ENCODE measurements around the gene EDDM3A. TPM values are rescaled to one million over a fixed set of nuclear protein-coding genes. Genes with fewer than 3 reads are reported as not detected.
"Not testable (repeated sequence)": the region's sequence is repeated elsewhere in the genome, so short reads cannot be mapped to it uniquely, and the experiment has no call there.

EDDM3A gene
- total and polyA plus RNA-seq, 2 of the 13 experiments (the other 11 are each of a cell fraction or from before 2014, with no cell fraction given) = not detected

GRCh38 chr14:20738292-20738691 lies 7.4 kb upstream of the EDDM3A start:
- H3K9me3 ChIP-seq (ENCODE audit: low read length); H3K4me2 ChIP-seq (ENCODE audit: low read depth, low read length); BruUV-seq (replicated peaks); CTCF ChIA-PET (ENCODE audit: low intra/inter-chr PET ratio, low total read pairs); H2AFZ ChIP-seq (ENCODE audit: low read length); H3K9ac ChIP-seq (ENCODE audit: insufficient read depth, low read depth, low read length); H3K36me3 ChIP-seq (replicated peaks in 1 of 2; ENCODE audit: control insufficient read depth in 1 of 2, insufficient read depth in 2 of 2, low read length in 2 of 2); POLR2A ChIA-PET; H3K27me3 ChIP-seq (ENCODE audit: control insufficient read depth in 1 of 2, insufficient read depth in 2 of 2, low read length in 2 of 2); ATAC-seq; H3K79me2 ChIP-seq (ENCODE audit: insufficient read depth, low read length); H3K4me3 ChIP-seq (replicated peaks in 1 of 3; ENCODE audit: insufficient read depth in 1 of 3, low read depth in 2 of 3, low read length in 3 of 3); H3K27ac ChIP-seq (ENCODE audit: extremely low read length, insufficient read depth, low read length); intact Hi-C loops (cut with micrococcal nuclease; ENCODE audit: unreplicated experiment); FAIRE-seq; H4K20me1 ChIP-seq (ENCODE audit: insufficient read depth, low read length); DNase-seq (ENCODE audit: low spot score); H3K4me1 ChIP-seq (ENCODE audit: insufficient read depth, low read length); in situ Hi-C loops (cut with HindIII; ENCODE audit: extremely low pct_ligation_motif_present, low pct_unique_long_range_greater_than_20kb): not testable (repeated sequence)
- WGBS (ENCODE audit: low lambda C conversion rate) = 65% methylated on average over 7 of the region's 7 CpGs

GRCh38 chr14:20742132-20742531 lies 3.6 kb upstream of the EDDM3A start:
- DNase-seq (ENCODE audit: low spot score) (no peak), FAIRE-seq (no peak), ATAC-seq (no peak)
- in situ Hi-C loops (cut with HindIII; ENCODE audit: extremely low pct_ligation_motif_present, low pct_unique_long_range_greater_than_20kb) = no loop called here
- no peak for TF ChIP-seq MLLT10 (CRISPR knock-in tag; IDR thresholded peaks at IDR 0.05)
- TF ChIP-seq GZF1 (CRISPR knock-in tag; IDR thresholded peaks at IDR 0.05) = no peak
- Histone ChIP-seq H4K20me1 (ENCODE audit: insufficient read depth, low read length) (no peaks in the 10 kb centered on the region), H2AFZ (ENCODE audit: low read length) (no peak overlapping the region), H3K27me3 (ENCODE audit: control insufficient read depth in 1 of 2, insufficient read depth in 2 of 2, low read length in 2 of 2) (no peaks in the 10 kb centered on the region; a peak in 1 of 5 replicates), H3K4me2 (ENCODE audit: low read depth, low read length) (no peak overlapping the region), H3K9me3 (ENCODE audit: low read length) (no peaks in the 10 kb centered on the region), H3K4me3 (replicated peaks in 1 of 3; ENCODE audit: insufficient read depth in 1 of 3, low read depth in 2 of 3, low read length in 3 of 3) (no peak overlapping the region), H3K27ac (ENCODE audit: extremely low read length, insufficient read depth, low read length) (no peak overlapping the region), H3K4me1 (ENCODE audit: insufficient read depth, low read length) (no peaks in the 10 kb centered on the region), H3K79me2 (ENCODE audit: insufficient read depth, low read length) (no peaks in the 10 kb centered on the region), H3K9ac (ENCODE audit: insufficient read depth, low read depth, low read length) (no peak overlapping the region), H3K36me3 (replicated peaks in 1 of 2; ENCODE audit: control insufficient read depth in 1 of 2, insufficient read depth in 2 of 2, low read length in 2 of 2) (no peaks in the 10 kb centered on the region)
- no TSS peak for BruUV-seq (replicated peaks)
- POLR2A ChIA-PET = no interaction called here
- CTCF ChIA-PET (ENCODE audit: low intra/inter-chr PET ratio, low total read pairs) = no interaction called here
- WGBS (ENCODE audit: low lambda C conversion rate) = 45% methylated on average over 4 of the region's 4 CpGs
- intact Hi-C loops (cut with micrococcal nuclease; ENCODE audit: unreplicated experiment) = no loop called here

- H3K4me3 ChIP-seq (replicated peaks in 1 of 3; ENCODE audit: insufficient read depth in 1 of 3, low read depth in 2 of 3, low read length in 3 of 3) = no peak overlapping the region
- DNase-seq (ENCODE audit: low spot score) (no peak), ATAC-seq (no peak), FAIRE-seq (no peak)
- no peak overlapping the region for H3K27ac ChIP-seq (ENCODE audit: extremely low read length, insufficient read depth, low read length)
- POLR2A ChIA-PET = no interaction called here
- no peaks in the 10 kb centered on the region; a peak in 1 of 5 replicates for H3K27me3 ChIP-seq (ENCODE audit: control insufficient read depth in 1 of 2, insufficient read depth in 2 of 2, low read length in 2 of 2)
- no peaks in the 10 kb centered on the region for H3K4me1 ChIP-seq (ENCODE audit: insufficient read depth, low read length)
- H3K36me3 ChIP-seq (replicated peaks in 1 of 2; ENCODE audit: control insufficient read depth in 1 of 2, insufficient read depth in 2 of 2, low read length in 2 of 2) = no peaks in the 10 kb centered on the region
- no peaks in the 10 kb centered on the region for H3K79me2 ChIP-seq (ENCODE audit: insufficient read depth, low read length)
- H3K4me2 ChIP-seq (ENCODE audit: low read depth, low read length) = no peak overlapping the region
- CTCF ChIA-PET (ENCODE audit: low intra/inter-chr PET ratio, low total read pairs) = no interaction called here
- intact Hi-C loops (cut with micrococcal nuclease; ENCODE audit: unreplicated experiment) = no loop called here
- no peak overlapping the region for H3K9ac ChIP-seq (ENCODE audit: insufficient read depth, low read depth, low read length)
- no TSS peak for BruUV-seq (replicated peaks)
- no peak overlapping the region for H2AFZ ChIP-seq (ENCODE audit: low read length)
- H4K20me1 ChIP-seq (ENCODE audit: insufficient read depth, low read length) = no peaks in the 10 kb centered on the region
- in situ Hi-C loops (cut with HindIII; ENCODE audit: extremely low pct_ligation_motif_present, low pct_unique_long_range_greater_than_20kb) = no loop called here
- WGBS (ENCODE audit: low lambda C conversion rate) = 19% methylated on average over 2 of the region's 2 CpGs
- no peaks in the 10 kb centered on the region for H3K9me3 ChIP-seq (ENCODE audit: low read length)
- TF ChIP-seq TOPORS (CRISPR knock-in tag; IDR thresholded peaks at IDR 0.05) (no peak), SOX6 (IDR thresholded peaks at IDR 0.05) (no peak), SOX6 (CRISPR knock-in tag; IDR thresholded peaks at IDR 0.05) (no peak), ZNF713 (CRISPR knock-in tag; IDR thresholded peaks at IDR 0.05) (no peak), ZNF503 (CRISPR knock-in tag; IDR thresholded peaks at IDR 0.05) (no peak), TIGD3 (CRISPR knock-in tag; IDR thresholded peaks at IDR 0.05; ENCODE audit: borderline replicate concordance) (no peak), NONO (IDR thresholded peaks at IDR 0.05) (no peak), NONO (CRISPR knock-in tag; conservative IDR thresholded peaks at IDR 0.05) (no peak), RBFOX2 (IDR thresholded peaks at IDR 0.05; ENCODE audit: low read depth, low read length) (no peak)
These were observed 2.1 kb upstream of the EDDM3A start for GRCh38 chr14:20743556-20743955.
